HL-60 (cell line): ENCODE results near the gene CCL20.

Experiments used
- CTCF ChIP-seq: IDR thresholded peaks from one replicate; pipeline ENCODE4 v1.5.1; 2011; ENCODE audit warnings: low read length, control low read depth, inconsistent platforms; ENCODE audit not compliant: insufficient read depth
- POLR2AphosphoS5 ChIP-seq: IDR thresholded peaks from 2 replicates; pipeline ENCODE4 v1.6.1; 2012; ENCODE audit warnings: low read depth

DNA sequence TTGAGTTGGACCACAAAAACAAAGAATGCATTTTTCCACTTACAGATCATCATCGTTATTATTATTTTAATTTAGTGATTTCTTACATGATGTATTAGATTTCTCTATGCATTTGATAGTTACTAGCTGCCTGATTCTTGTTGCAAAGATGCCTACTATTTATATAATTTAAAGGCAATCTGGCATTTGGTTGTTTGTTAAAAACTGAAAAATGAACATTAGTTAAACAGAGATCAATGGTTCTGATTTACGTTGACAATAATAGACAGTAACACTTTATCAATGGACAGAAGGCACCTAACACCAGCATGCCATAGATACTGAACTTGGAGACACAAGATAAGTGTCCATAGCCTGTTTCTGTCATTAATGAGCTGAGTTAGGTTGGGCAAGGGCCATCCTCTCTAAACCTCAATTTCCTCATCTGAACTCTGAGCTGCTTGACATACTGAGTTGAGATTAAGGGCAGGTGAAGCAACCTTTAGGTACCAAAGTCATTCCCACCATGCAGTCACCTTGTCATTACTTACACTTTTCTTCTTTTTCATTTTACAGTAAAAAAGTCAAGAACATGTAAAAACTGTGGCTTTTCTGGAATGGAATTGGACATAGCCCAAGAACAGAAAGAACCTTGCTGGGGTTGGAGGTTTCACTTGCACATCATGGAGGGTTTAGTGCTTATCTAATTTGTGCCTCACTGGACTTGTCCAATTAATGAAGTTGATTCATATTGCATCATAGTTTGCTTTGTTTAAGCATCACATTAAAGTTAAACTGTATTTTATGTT is 3.1 kb downstream of the CCL20 start:
- TF ChIP-seq CTCF (no peak), POLR2AphosphoS5 (peak; percentile 37; the same call in 1 of the 2 replicates)
